GM18526 (cell line): ENCODE data around the gene RNF182.

Experiments used
- POLR2A ChIP-seq: IDR thresholded peaks from 3 replicates; pipeline ENCODE4 v1.6.1; 2011; ENCODE audit not compliant: insufficient read length; ENCODE audit errors: extremely low read depth

RNF182 gene

GRCh38 chr6:13914351-13914750 is 10.4 kb upstream of the RNF182 start:
- no peak for TF ChIP-seq POLR2A

GRCh38 chr6:13915561-13916229 is 9.1 kb upstream of the RNF182 start:
- no peak for TF ChIP-seq POLR2A

- TF ChIP-seq POLR2A, result no peak
Measured at GRCh38 chr6:13916230-13916944, 8.4 kb upstream of the RNF182 start.

- no peak for TF ChIP-seq POLR2A
Measured at GRCh38 chr6:13917141-13917540, 7.6 kb upstream of the RNF182 start.

- no peak for TF ChIP-seq POLR2A
Measured at GRCh38 chr6:13918686-13919250, 6.0 kb upstream of the RNF182 start.

GRCh38 chr6:13919861-13920260 is 4.9 kb upstream of the RNF182 start:
- no peak for TF ChIP-seq POLR2A

GRCh38 chr6:13920552-13920951 is 4.2 kb upstream of the RNF182 start:
- no peak for TF ChIP-seq POLR2A

- no peak for TF ChIP-seq POLR2A
Measured at GRCh38 chr6:13922750-13923149, 2.0 kb upstream of the RNF182 start.

- no peak for TF ChIP-seq POLR2A
Measured at GRCh38 chr6:13923527-13924145, 1.1 kb upstream of the RNF182 start.

GRCh38 chr6:13924146-13924948 is 405 bp upstream of the RNF182 start:
- no peak for TF ChIP-seq POLR2A

GRCh38 chr6:13926378-13926777 is 1.6 kb downstream of the RNF182 start:
- TF ChIP-seq POLR2A, result no peak

- no peak for TF ChIP-seq POLR2A
Measured at GRCh38 chr6:13927203-13927602, 2.5 kb downstream of the RNF182 start.

GRCh38 chr6:13929196-13929595 is 4.4 kb downstream of the RNF182 start:
- no peak for TF ChIP-seq POLR2A

- no peak for TF ChIP-seq POLR2A
Measured at GRCh38 chr6:13931797-13932402, 7.1 kb downstream of the RNF182 start.

- no peak for TF ChIP-seq POLR2A
Measured at GRCh38 chr6:13932785-13933184, 8.0 kb downstream of the RNF182 start.
